Kidney epithelial cell (primary cell): Measurements from ENCODE around the gene ZC3H13. TPM values are rescaled to one million over a fixed set of nuclear protein-coding genes. Genes with fewer than 3 reads are reported as not detected.

ENCODE experiments used
- DNase-seq: peaks from one replicate; pipeline ENCODE4 v3.0.0-alpha.2; 2010; ENCODE audit warnings: low read depth
- H3K27me3 ChIP-seq: 2 replicates; pipeline ENCODE4 v1.6.0; 2011; ENCODE audit warnings: low read length; ENCODE audit not compliant: control insufficient read depth, insufficient read depth
- H3K36me3 ChIP-seq: 2 replicates; pipeline ENCODE4 v1.5.1; 2011; ENCODE audit warnings: low read length; ENCODE audit not compliant: control insufficient read depth, insufficient read depth
- H3K4me3 ChIP-seq: 2 replicates; pipeline ENCODE4 v1.5.1; 2011; ENCODE audit warnings: low read depth, mild to moderate bottlenecking, control low read depth, low read length
- CTCF ChIP-seq: IDR thresholded peaks from 2 replicates; pipeline ENCODE4 v1.5.1; 2011; ENCODE audit warnings: mild to moderate bottlenecking, moderate library complexity, low read length, control low read depth, inconsistent platforms; ENCODE audit not compliant: insufficient read depth, poor library complexity, severe bottlenecking
- total RNA-seq: library from RNA; depleted of rRNA; stranded (reverse); fragments of >200 nt; gene quantifications from 2 replicates; pipeline ENCODE4 v1.2.3, GENCODE V29; 2015

Gene ZC3H13
- total RNA-seq, 1 donor from 2014 or later: 19.0 TPM

- DNase-seq: no peak
- H3K4me3 ChIP-seq: no peak overlapping the region
- no peaks in the 10 kb centered on the region for H3K36me3 ChIP-seq
- no peak for TF ChIP-seq CTCF
- no peaks in the 10 kb centered on the region for H3K27me3 ChIP-seq
These were observed 119.9 kb downstream of the ZC3H13 start for GRCh38 chr13:45932676-45933075.

GRCh38 chr13:45932172-45932571, 120.4 kb downstream of the ZC3H13 start:
- H3K36me3 ChIP-seq: no peaks in the 10 kb centered on the region
- no peak overlapping the region for H3K4me3 ChIP-seq
- no peaks in the 10 kb centered on the region for H3K27me3 ChIP-seq
- TF ChIP-seq CTCF: no peak
- no peak for DNase-seq

- no peak for DNase-seq
- no peak for TF ChIP-seq CTCF
- Histone ChIP-seq H3K27me3 (no peaks in the 10 kb centered on the region), H3K36me3 (no peaks in the 10 kb centered on the region), H3K4me3 (no peak overlapping the region)
These were observed 121.3 kb downstream of the ZC3H13 start for GRCh38 chr13:45931211-45931610.

GRCh38 chr13:45930177-45930576, 122.4 kb downstream of the ZC3H13 start:
- Histone ChIP-seq H3K27me3 (no peaks in the 10 kb centered on the region), H3K4me3 (no peak overlapping the region), H3K36me3 (no peaks in the 10 kb centered on the region)
- no peak for DNase-seq
- no peak for TF ChIP-seq CTCF

GRCh38 chr13:45928843-45929242, 123.7 kb downstream of the ZC3H13 start:
- no peak overlapping the region for H3K4me3 ChIP-seq
- TF ChIP-seq CTCF: no peak
- no peaks in the 10 kb centered on the region for H3K27me3 ChIP-seq
- H3K36me3 ChIP-seq: no peaks in the 10 kb centered on the region
- DNase-seq: peak; percentile 28

- no peaks in the 10 kb centered on the region for H3K27me3 ChIP-seq
- H3K36me3 ChIP-seq: no peaks in the 10 kb centered on the region
- no peak overlapping the region for H3K4me3 ChIP-seq
- DNase-seq: no peak
- TF ChIP-seq CTCF: no peak
These were observed 124.4 kb downstream of the ZC3H13 start for GRCh38 chr13:45928176-45928575.
